Liver (tissue), 9 donors: ENCODE measurements around the gene TEX14. TPM values are rescaled to one million over a fixed set of nuclear protein-coding genes. Genes with fewer than 3 reads are reported as not detected.

Experiments
- DNase-seq: peaks from one replicate; pipeline ENCODE4 v3.0.0-alpha.2; 2017; ENCODE audit warnings: low spot score
- H3K27ac ChIP-seq, 2 donors: one replicate each; pipeline ENCODE4 v1.7.0; 2013; ENCODE audit warnings: inconsistent platforms in 2 of 2, low read length in 2 of 2, control low read depth in 1 of 2, low read depth in 1 of 2, mild to moderate bottlenecking in 1 of 2
- H3K27me3 ChIP-seq, 4 donors: one replicate each; pipeline versions ENCODE4 v1.6.1 to v1.7.0; 2013; ENCODE audit warnings: low read length in 3 of 4, inconsistent platforms in 1 of 4, mild to moderate bottlenecking in 1 of 4, moderate library complexity in 1 of 4; ENCODE audit not compliant: control insufficient read depth in 4 of 4, insufficient read depth in 4 of 4
- H3K36me3 ChIP-seq, 4 donors: one replicate each; pipeline versions ENCODE4 v1.6.1 to v1.7.0; 2013; ENCODE audit warnings: low read length in 3 of 4, mild to moderate bottlenecking in 3 of 4, low read depth in 1 of 4, moderate library complexity in 1 of 4; ENCODE audit not compliant: control insufficient read depth in 4 of 4, insufficient read depth in 3 of 4
- H3K4me1 ChIP-seq, 4 donors: one replicate each; pipeline versions ENCODE4 v1.6.1 to v1.7.0; 2013; ENCODE audit warnings: low read length in 3 of 4, mild to moderate bottlenecking in 3 of 4, moderate library complexity in 1 of 4; ENCODE audit not compliant: control insufficient read depth in 4 of 4, insufficient read depth in 4 of 4
- H3K4me3 ChIP-seq, 3 donors: one replicate each; pipeline versions ENCODE4 v1.6.1 to v1.7.0; 2013; ENCODE audit warnings: low read length in 3 of 3, control low read depth in 1 of 3, low read depth in 1 of 3, mild to moderate bottlenecking in 1 of 3
- H3K9ac ChIP-seq, 2 donors: one replicate each; pipeline ENCODE4 v1.7.0; 2013; ENCODE audit warnings: low read length in 2 of 2, mild to moderate bottlenecking in 2 of 2, moderate library complexity in 2 of 2, control low read depth in 1 of 2, low read depth in 1 of 2
- H3K9me3 ChIP-seq, 4 donors: one replicate each; pipeline versions ENCODE4 v1.6.1 to v1.7.0; 2013; ENCODE audit warnings: low read length in 3 of 4; ENCODE audit not compliant: control insufficient read depth in 4 of 4
- EGR1 ChIP-seq, 2 donors: IDR thresholded peaks; 2 replicates each; pipeline ENCODE4 v1.6.1; 2016 to 2018; ENCODE audit warnings: antibody characterized with exemption in 2 of 2, low read depth in 2 of 2
- FOXA1 ChIP-seq: IDR thresholded peaks from 2 replicates; pipeline ENCODE4 v1.6.1; 2016; ENCODE audit warnings: antibody characterized with exemption
- FOXA2 ChIP-seq: IDR thresholded peaks from 2 replicates; pipeline ENCODE4 v1.6.1; 2016; ENCODE audit warnings: antibody characterized with exemption
- GABPA ChIP-seq, 2 donors: IDR thresholded peaks in 1 of 2; conservative IDR thresholded peaks in 1 of 2; 2 replicates each; pipeline ENCODE4 v1.6.1; 2016; ENCODE audit warnings: antibody characterized with exemption in 2 of 2, mild to moderate bottlenecking in 1 of 2, moderate library complexity in 1 of 2
- HNF4A ChIP-seq, 2 donors: conservative IDR thresholded peaks; 2 replicates each; pipeline ENCODE4 v1.6.1; 2016; ENCODE audit warnings: antibody characterized with exemption in 2 of 2, mild to moderate bottlenecking in 2 of 2
- HNF4G ChIP-seq: IDR thresholded peaks from 2 replicates; pipeline ENCODE4 v1.6.1; 2016; ENCODE audit warnings: antibody characterized with exemption
- JUND ChIP-seq, 2 donors: IDR thresholded peaks; 2 replicates each; pipeline ENCODE4 v1.6.1; 2016; ENCODE audit warnings: antibody characterized with exemption in 2 of 2
- NR2F2 ChIP-seq: IDR thresholded peaks from 2 replicates; pipeline ENCODE4 v1.6.1; 2016; ENCODE audit warnings: antibody characterized with exemption
- RAD21 ChIP-seq, 2 donors: IDR thresholded peaks; 2 replicates each; pipeline ENCODE4 v1.6.1; 2016; ENCODE audit warnings: antibody characterized with exemption in 2 of 2, mild to moderate bottlenecking in 2 of 2
- RXRA ChIP-seq, 2 donors: IDR thresholded peaks; 2 replicates each; pipeline ENCODE4 v1.6.1; 2017 to 2018; ENCODE audit warnings: antibody characterized with exemption in 2 of 2, mild to moderate bottlenecking in 1 of 2
- SP1 ChIP-seq: IDR thresholded peaks from 2 replicates; pipeline ENCODE4 v1.6.1; 2018; ENCODE audit warnings: antibody characterized with exemption, mild to moderate bottlenecking
- TAF1 ChIP-seq: conservative IDR thresholded peaks from 2 replicates; pipeline ENCODE4 v1.6.1; 2016; ENCODE audit warnings: antibody characterized with exemption, mild to moderate bottlenecking
- YY1 ChIP-seq: IDR thresholded peaks from 2 replicates; pipeline ENCODE4 v1.6.1; 2016; ENCODE audit warnings: antibody characterized with exemption, mild to moderate bottlenecking
- WGBS: extraction: QIAGEN DNeasy Blood & Tissue Kit; methylation state at CpG from one replicate; pipeline ENCODE4 v1.1.7; 2013; 5-methylcytosine and 5-hydroxymethylcytosine counted together
- polyA plus RNA-seq, 2 donors: library from polyadenylated mRNA; stranded (reverse) in 1 of 2; unstranded in 1 of 2; fragments of 200-250 nt in 1 of 2; fragments of >200 nt in 1 of 2; fragmentation: Nextera tagmentation in 1 of 2; extraction: Ambion mirVana in 1 of 2; gene quantifications; one replicate each; pipeline versions ENCODE4 v1.2.1 to v1.2.3, GENCODE V29; 2013 to 2015
- total RNA-seq, 2 donors: library from RNA; depleted of rRNA; stranded (reverse); fragments of >200 nt; gene quantifications; one replicate each; pipeline ENCODE4 v1.2.3, GENCODE V29; 2014
- TF ChIP-seq, protein P1 (sequence below): IDR thresholded peaks from 2 replicates; pipeline ENCODE4 v1.6.1; 2016; ENCODE audit warnings: antibody characterized with exemption
- TF ChIP-seq, protein P2 (sequence below): fragments of 150-350 bp; IDR thresholded peaks from 2 replicates; pipeline ENCODE4 v1.5.1; 2017; ENCODE audit warnings: improper control_type of control experiment, low read depth, low read length; ENCODE audit not compliant: missing input control
- TF ChIP-seq, protein P3 (sequence below): IDR thresholded peaks from 2 replicates; pipeline ENCODE4 v1.6.1; 2016; ENCODE audit warnings: antibody characterized with exemption
- TF ChIP-seq, protein P4 (sequence below): IDR thresholded peaks from 2 replicates; pipeline ENCODE4 v1.6.1; 2016; ENCODE audit warnings: antibody characterized with exemption, mild to moderate bottlenecking
- TF ChIP-seq, protein P5 (sequence below): IDR thresholded peaks from 2 replicates; pipeline ENCODE4 v1.6.1; 2016; ENCODE audit warnings: antibody characterized with exemption
- donor health status: healthy.
- donor health status: healthy.
- donor health status: healthy.
- donor health status: healthy.
- donor health status: healthy.

The TEX14 gene
- total and polyA plus RNA-seq, 4 donors = 0.01 to 0.17 (median 0.13) TPM

DNA sequence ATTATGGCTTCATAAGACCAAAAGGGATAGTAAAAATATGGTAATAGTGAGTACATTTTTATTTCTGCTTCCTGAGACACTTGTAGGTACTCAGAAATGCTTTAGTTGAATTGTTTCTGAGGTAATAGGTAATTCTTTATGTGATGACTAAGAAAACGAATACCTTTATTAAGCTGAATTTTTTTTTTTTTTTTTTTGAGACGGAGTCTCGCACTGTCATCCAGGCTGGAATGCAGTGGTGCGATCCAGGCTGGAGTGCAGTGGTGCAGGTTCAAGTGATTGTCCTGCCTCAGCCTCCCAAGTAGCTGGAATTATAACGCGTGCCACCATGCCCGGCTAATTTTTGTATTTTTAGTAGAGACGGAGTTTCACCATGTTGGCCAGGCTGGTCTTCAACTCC lies 2.5 kb upstream of the TEX14 start:
- peaks cover 4 to 17% (median 12%) of the 10 kb centered on the region in 4 donors for H3K4me1 ChIP-seq
- no peak for DNase-seq
- no peak overlapping the region for H3K4me3 ChIP-seq
- no peak overlapping the region for H3K9ac ChIP-seq
- 97% methylated on average over 8 of the region's 8 CpGs for WGBS
- TF ChIP-seq FOXA2 (no peak), NR2F2 (no peak), GABPA (IDR thresholded peaks at IDR 0.05 in 1 of 2, conservative IDR thresholded peaks at IDR 0.05 in 1 of 2) (no peak), FOXA1 (no peak), HNF4A (conservative IDR thresholded peaks at IDR 0.05) (no peak), TAF1 (no peak), SP1 (no peak), EGR1 (IDR thresholded peaks at IDR 0.05; ENCODE audit: low read depth in 2 of 2) (no peak), RAD21 (IDR thresholded peaks at IDR 0.05) (no peak), RXRA (IDR thresholded peaks at IDR 0.05) (no peak), HNF4G (no peak), JUND (IDR thresholded peaks at IDR 0.05) (no peak), YY1 (no peak)
- TF ChIP-seq, protein P1, sequence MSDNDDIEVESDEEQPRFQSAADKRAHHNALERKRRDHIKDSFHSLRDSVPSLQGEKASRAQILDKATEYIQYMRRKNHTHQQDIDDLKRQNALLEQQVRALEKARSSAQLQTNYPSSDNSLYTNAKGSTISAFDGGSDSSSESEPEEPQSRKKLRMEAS = no peak
- TF ChIP-seq, protein P2, sequence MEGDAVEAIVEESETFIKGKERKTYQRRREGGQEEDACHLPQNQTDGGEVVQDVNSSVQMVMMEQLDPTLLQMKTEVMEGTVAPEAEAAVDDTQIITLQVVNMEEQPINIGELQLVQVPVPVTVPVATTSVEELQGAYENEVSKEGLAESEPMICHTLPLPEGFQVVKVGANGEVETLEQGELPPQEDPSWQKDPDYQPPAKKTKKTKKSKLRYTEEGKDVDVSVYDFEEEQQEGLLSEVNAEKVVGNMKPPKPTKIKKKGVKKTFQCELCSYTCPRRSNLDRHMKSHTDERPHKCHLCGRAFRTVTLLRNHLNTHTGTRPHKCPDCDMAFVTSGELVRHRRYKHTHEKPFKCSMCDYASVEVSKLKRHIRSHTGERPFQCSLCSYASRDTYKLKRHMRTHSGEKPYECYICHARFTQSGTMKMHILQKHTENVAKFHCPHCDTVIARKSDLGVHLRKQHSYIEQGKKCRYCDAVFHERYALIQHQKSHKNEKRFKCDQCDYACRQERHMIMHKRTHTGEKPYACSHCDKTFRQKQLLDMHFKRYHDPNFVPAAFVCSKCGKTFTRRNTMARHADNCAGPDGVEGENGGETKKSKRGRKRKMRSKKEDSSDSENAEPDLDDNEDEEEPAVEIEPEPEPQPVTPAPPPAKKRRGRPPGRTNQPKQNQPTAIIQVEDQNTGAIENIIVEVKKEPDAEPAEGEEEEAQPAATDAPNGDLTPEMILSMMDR = no peak
- TF ChIP-seq, protein P3, sequence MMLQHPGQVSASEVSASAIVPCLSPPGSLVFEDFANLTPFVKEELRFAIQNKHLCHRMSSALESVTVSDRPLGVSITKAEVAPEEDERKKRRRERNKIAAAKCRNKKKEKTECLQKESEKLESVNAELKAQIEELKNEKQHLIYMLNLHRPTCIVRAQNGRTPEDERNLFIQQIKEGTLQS = no peak
- TF ChIP-seq, protein P4, sequence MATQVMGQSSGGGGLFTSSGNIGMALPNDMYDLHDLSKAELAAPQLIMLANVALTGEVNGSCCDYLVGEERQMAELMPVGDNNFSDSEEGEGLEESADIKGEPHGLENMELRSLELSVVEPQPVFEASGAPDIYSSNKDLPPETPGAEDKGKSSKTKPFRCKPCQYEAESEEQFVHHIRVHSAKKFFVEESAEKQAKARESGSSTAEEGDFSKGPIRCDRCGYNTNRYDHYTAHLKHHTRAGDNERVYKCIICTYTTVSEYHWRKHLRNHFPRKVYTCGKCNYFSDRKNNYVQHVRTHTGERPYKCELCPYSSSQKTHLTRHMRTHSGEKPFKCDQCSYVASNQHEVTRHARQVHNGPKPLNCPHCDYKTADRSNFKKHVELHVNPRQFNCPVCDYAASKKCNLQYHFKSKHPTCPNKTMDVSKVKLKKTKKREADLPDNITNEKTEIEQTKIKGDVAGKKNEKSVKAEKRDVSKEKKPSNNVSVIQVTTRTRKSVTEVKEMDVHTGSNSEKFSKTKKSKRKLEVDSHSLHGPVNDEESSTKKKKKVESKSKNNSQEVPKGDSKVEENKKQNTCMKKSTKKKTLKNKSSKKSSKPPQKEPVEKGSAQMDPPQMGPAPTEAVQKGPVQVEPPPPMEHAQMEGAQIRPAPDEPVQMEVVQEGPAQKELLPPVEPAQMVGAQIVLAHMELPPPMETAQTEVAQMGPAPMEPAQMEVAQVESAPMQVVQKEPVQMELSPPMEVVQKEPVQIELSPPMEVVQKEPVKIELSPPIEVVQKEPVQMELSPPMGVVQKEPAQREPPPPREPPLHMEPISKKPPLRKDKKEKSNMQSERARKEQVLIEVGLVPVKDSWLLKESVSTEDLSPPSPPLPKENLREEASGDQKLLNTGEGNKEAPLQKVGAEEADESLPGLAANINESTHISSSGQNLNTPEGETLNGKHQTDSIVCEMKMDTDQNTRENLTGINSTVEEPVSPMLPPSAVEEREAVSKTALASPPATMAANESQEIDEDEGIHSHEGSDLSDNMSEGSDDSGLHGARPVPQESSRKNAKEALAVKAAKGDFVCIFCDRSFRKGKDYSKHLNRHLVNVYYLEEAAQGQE = no peak
- TF ChIP-seq, protein P5, sequence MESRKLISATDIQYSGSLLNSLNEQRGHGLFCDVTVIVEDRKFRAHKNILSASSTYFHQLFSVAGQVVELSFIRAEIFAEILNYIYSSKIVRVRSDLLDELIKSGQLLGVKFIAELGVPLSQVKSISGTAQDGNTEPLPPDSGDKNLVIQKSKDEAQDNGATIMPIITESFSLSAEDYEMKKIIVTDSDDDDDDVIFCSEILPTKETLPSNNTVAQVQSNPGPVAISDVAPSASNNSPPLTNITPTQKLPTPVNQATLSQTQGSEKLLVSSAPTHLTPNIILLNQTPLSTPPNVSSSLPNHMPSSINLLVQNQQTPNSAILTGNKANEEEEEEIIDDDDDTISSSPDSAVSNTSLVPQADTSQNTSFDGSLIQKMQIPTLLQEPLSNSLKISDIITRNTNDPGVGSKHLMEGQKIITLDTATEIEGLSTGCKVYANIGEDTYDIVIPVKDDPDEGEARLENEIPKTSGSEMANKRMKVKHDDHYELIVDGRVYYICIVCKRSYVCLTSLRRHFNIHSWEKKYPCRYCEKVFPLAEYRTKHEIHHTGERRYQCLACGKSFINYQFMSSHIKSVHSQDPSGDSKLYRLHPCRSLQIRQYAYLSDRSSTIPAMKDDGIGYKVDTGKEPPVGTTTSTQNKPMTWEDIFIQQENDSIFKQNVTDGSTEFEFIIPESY = no peak
- H3K27me3 ChIP-seq = no peaks in the 10 kb centered on the region
- H3K36me3 ChIP-seq = peaks cover 0 to 2% (median 0%) of the 10 kb centered on the region in 4 donors
- H3K27ac ChIP-seq = no peak overlapping the region
- H3K9me3 ChIP-seq = no peaks in the 10 kb centered on the region
